CD4-positive, alpha-beta T cell treated with Interleukin-6 for 4 hours (primary cell): ENCODE measurements around the gene CHST1.

Experiments
- DNase-seq: peaks from one replicate; pipeline ENCODE4 v3.0.0-alpha.2; 2020; ENCODE audit warnings: mixed read lengths

The CHST1 gene

DNA sequence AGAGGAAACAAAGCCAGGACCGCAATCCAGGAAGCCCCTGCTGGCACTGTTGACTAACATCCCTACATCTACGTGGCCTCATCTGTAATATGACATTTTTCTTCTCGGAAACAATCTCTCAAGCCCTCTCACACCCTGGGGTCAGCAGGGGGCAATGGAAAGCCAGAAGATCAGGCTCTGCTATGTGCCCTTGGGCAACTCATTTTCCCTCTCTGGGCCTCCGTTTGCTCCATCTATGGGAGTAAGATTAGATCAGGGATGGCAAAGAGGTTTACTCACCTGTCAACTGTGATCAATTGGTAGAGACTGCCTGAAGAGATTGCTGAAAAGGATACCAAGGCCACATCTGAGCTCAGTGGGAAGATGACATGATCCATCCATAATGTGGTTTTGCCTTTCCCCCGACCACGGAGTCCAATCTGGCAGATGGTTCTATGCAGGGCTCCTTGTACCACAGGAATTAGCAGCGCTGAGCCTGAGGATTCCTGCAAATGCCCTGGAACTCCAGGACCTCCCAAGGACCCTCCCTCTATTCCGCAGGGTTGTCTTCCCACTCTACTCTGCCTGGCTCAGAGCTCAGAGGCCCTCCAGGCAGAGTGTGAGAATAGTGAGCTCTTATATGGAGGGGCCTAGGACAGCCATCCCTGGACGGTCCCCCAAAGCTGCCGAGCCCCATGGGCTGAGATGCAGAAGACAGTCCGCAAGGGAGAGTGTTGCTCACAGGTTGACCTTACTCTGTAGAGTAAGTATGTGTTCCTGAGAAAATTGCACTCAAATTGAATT lies 66.1 kb downstream of the CHST1 start:
- no peak for DNase-seq
